Adrenal gland (tissue), 12 donors: ENCODE data around the gene IMPG1. TPM values are rescaled to one million over a fixed set of nuclear protein-coding genes. Genes with fewer than 3 reads are reported as not detected.

Source experiments
- DNase-seq, 7 donors: peaks; one replicate each; pipeline ENCODE4 v3.0.0-alpha.2; 2019 to 2020
- H3K27ac ChIP-seq, 5 donors: fragments of 200-600 bp; sonication (generic) in 4 of 5; 1 replicate in 3 of 5; 2 replicates in 2 of 5; pipeline versions ENCODE4 v1.5.1 to v1.8.0; 2016 to 2020; ENCODE audit warnings: mild to moderate bottlenecking in 1 of 5
- H3K27me3 ChIP-seq: fragments of 200-600 bp; 2 replicates; pipeline ENCODE4 v1.8.0; 2021
- H3K36me3 ChIP-seq, 2 donors: fragments of 200-600 bp; replicated peaks in 1 of 2; 1 replicate in 1 of 2; 2 replicates in 1 of 2; pipeline versions ENCODE4 v1.5.1 to v1.8.0; 2018 to 2022
- H3K4me1 ChIP-seq, 2 donors: fragments of 200-600 bp; replicated peaks in 1 of 2; 1 replicate in 1 of 2; 2 replicates in 1 of 2; pipeline versions ENCODE4 v1.5.1 to v1.8.0; 2018 to 2021
- H3K4me3 ChIP-seq, 4 donors: fragments of 200-600 bp; sonication (generic) in 3 of 4; one replicate each; pipeline ENCODE4 v1.5.1; 2016 to 2018
- H3K9me3 ChIP-seq, 3 donors: fragments of 200-600 bp; sonication (generic) in 1 of 3; replicated peaks in 1 of 3; 1 replicate in 2 of 3; 2 replicates in 1 of 3; pipeline versions ENCODE4 v1.5.1 to v1.8.0; 2016 to 2021
- POLR2A ChIP-seq, 2 donors: fragments of 450-650 bp; IDR thresholded peaks; one replicate each; pipeline ENCODE4 v1.6.1; 2017; ENCODE audit warnings: antibody characterized with exemption in 2 of 2, mild to moderate bottlenecking in 2 of 2, moderate library complexity in 1 of 2
- WGBS, 4 donors: extraction: QIAGEN DNeasy Blood & Tissue Kit in 2 of 4; methylation state at CpG; one replicate each; pipeline versions ENCODE4 v1.1.5 to v1.1.7; 2013 to 2017; 5-methylcytosine and 5-hydroxymethylcytosine counted together
- intact Hi-C, 2 donors: fragments of 100-400 bp; cut with DNase I; formaldehyde crosslinking; loops; one replicate each; pipeline versions ENCODE4 v1.14.1 to v1.15.0; 2022 to 2023
- polyA plus RNA-seq, 3 donors: library from polyadenylated mRNA; stranded (reverse); fragments of 200-250 nt in 2 of 3; fragments of 350-450 nt in 1 of 3; fragmentation: Illumina TruSeq in 1 of 3; extraction: RNeasy Lipid Tissue Mini Kit (QIAGEN cat#74804) in 1 of 3; gene quantifications; one replicate each; pipeline ENCODE4 v1.2.3, GENCODE V29; 2013 to 2014
- total RNA-seq, 9 donors: library from RNA; depleted of rRNA in 4 of 9; stranded (reverse); fragments of >200 nt in 4 of 9; fragments of 120-200 nt in 1 of 9; fragmentation: NEBNext Ultra II Directional in 1 of 9; extraction: Animal tissue kit (Norgen Biotek cat#: 25700) in 1 of 9; gene quantifications; one replicate each; pipeline versions ENCODE4 v1.1.0 to v1.2.4, GENCODE V29; 2013 to 2023
- TF ChIP-seq, protein P1 (sequence below), 6 experiments: fragments of 450-650 bp in 4 of 6; fragments of 200-600 bp in 2 of 6; sonication (generic) in 1 of 6; IDR thresholded peaks; 1 replicate in 5 of 6; 2 replicates in 1 of 6; pipeline versions ENCODE4 v1.5.1 to v1.8.0; 2016 to 2021; ENCODE audit warnings: antibody characterized with exemption in 6 of 6, mild to moderate bottlenecking in 2 of 6, moderate library complexity in 1 of 6
- donor health status: healthy with polysubstance abuse.
- donor health status: Bipolar disorder and iron deficiency.
- donor health status: DM: yes; HTN: yes; CAD: no.
- donor health status: DM: no; HTN: no; CAD: no.
- donor health status: DM: no; HTN: no; CAD: no.
- donor health status: DM: yes; HTN: yes; CAD: no.

IMPG1 gene
- total and polyA plus RNA-seq, 12 donors = 0.06 TPM; not detected in 11

DNA sequence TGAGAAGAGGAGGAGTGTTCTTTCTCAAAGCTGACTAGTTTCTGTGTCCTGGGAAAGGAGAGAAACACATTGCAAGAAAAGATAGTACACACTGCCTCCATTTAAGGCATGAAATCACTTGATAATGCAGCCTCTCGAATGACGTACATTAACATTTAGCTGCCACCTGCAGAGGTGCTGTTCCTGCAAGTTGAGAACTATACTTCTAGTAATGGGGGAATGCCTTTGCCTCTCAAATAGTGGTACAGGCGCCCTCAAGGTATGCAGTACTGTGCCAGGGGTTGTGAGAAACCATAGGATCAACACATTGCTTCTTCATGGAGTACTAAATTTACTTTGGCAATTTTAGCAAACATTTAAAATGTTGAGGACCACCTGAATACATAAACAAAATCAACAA lies 20.1 kb downstream of the IMPG1 start:
- 27 to 66% (median 48%) methylated on average over 3 of the region's 3 CpGs for WGBS, 4 donors
- Histone ChIP-seq H3K4me3 (no peak overlapping the region), H3K27me3 (no peaks in the 10 kb centered on the region), H3K36me3 (no peaks in the 10 kb centered on the region), H3K27ac (no peak overlapping the region), H3K9me3 (no peaks in the 10 kb centered on the region), H3K4me1 (no peaks in the 10 kb centered on the region)
- DNase-seq = no peak
- intact Hi-C loops = no loop called here
- TF ChIP-seq, protein P1, sequence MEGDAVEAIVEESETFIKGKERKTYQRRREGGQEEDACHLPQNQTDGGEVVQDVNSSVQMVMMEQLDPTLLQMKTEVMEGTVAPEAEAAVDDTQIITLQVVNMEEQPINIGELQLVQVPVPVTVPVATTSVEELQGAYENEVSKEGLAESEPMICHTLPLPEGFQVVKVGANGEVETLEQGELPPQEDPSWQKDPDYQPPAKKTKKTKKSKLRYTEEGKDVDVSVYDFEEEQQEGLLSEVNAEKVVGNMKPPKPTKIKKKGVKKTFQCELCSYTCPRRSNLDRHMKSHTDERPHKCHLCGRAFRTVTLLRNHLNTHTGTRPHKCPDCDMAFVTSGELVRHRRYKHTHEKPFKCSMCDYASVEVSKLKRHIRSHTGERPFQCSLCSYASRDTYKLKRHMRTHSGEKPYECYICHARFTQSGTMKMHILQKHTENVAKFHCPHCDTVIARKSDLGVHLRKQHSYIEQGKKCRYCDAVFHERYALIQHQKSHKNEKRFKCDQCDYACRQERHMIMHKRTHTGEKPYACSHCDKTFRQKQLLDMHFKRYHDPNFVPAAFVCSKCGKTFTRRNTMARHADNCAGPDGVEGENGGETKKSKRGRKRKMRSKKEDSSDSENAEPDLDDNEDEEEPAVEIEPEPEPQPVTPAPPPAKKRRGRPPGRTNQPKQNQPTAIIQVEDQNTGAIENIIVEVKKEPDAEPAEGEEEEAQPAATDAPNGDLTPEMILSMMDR (IDR thresholded peaks at IDR 0.05) = no peak
- no peak for TF ChIP-seq POLR2A (IDR thresholded peaks at IDR 0.05)

DNA sequence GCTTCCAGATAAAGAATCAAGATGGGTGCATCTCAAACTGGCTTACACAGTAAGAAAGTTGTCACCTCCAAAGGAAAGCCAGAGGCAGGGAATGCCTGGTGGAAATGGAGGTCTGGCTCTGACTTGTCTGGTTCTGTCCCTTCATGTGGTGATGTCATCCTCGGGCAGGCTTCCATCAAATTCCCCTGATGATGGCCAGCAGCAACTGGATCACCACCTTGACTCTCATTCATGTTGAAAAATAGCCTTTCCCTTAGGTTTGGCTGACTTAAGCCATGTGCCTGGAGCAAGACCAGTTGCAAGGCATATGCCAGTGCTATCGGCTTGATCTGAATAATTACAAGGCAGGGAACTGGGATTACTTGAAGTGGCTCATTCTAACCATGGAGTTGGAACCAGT lies 28.8 kb downstream of the IMPG1 start:
- 61 to 77% (median 73%) methylated on average over 2 of the region's 2 CpGs for WGBS, 4 donors
- no peaks in the 10 kb centered on the region for H3K36me3 ChIP-seq
- no peak overlapping the region for H3K27ac ChIP-seq

DNA sequence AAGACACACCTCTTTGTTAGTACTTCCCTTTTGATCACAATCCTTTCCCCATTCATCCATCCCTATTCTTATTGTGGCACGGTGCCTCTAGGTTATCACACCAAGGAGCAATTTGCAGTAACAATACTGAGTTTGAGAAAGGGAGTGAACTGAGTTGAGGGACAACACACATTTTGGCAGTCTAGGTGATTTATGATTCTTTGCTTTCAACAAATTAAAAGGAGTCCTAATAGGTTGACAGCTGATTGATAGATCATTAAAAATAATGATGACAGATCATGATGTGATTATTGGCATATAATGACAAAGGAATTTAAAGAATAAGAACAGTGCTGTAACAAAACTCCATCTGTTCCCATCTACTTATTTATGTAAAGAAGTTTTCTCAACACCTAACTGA lies 36.7 kb downstream of the IMPG1 start:
- Histone ChIP-seq H3K36me3 (no peaks in the 10 kb centered on the region), H3K27me3 (no peaks in the 10 kb centered on the region), H3K9me3 (no peaks in the 10 kb centered on the region), H3K4me3 (no peak overlapping the region), H3K4me1 (no peaks in the 10 kb centered on the region), H3K27ac (no peak overlapping the region)
- DNase-seq = no peak
- TF ChIP-seq POLR2A (IDR thresholded peaks at IDR 0.05) = no peak
- TF ChIP-seq, protein P1 (IDR thresholded peaks at IDR 0.05) = no peak
- 33 to 37% (median 33%) methylated on average over 1 of the region's 1 CpG for WGBS, 4 donors
- intact Hi-C loops = no loop called here

More for the DNA sequence above, 28.8 kb downstream of the IMPG1 start:
- TF ChIP-seq, protein P1 (IDR thresholded peaks at IDR 0.05) = no peak
- no peak for TF ChIP-seq POLR2A (IDR thresholded peaks at IDR 0.05)
- no peak overlapping the region for H3K4me3 ChIP-seq
- H3K9me3 ChIP-seq = no peaks in the 10 kb centered on the region
- intact Hi-C loops = no loop called here
- DNase-seq = no peak
- no peaks in the 10 kb centered on the region for H3K27me3 ChIP-seq
- no peaks in the 10 kb centered on the region for H3K4me1 ChIP-seq

DNA sequence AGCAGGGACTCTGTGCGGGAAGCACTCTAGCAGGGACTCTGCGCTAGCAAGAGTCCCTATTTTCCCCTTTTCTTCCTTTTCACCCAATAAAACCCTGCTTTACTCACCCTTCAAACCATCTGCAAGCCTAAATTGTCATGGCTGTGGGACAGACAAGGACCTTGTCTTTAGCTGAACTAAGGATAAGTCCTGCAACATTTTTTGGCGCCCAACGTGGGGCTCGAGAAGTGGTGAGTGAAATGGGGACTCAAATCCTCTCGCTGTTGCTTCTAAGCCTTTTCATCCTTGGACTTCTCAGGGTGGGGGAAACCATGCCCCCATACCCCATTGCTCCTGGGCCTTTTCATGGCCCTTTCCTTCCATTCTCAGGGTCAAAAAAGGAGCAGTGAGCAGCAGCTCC lies 46.4 kb downstream of the IMPG1 start:
- Histone ChIP-seq H3K36me3 (no peaks in the 10 kb centered on the region), H3K4me1 (no peaks in the 10 kb centered on the region), H3K4me3 (no peak overlapping the region), H3K27ac (no peak overlapping the region), H3K9me3 (peaks cover 0 to 27% (median 25%) of the 10 kb centered on the region in 3 donors), H3K27me3 (no peaks in the 10 kb centered on the region)
- intact Hi-C loops = no loop called here
- no peak for DNase-seq
- 88 to 94% (median 90%) methylated on average over 6 of the region's 6 CpGs for WGBS, 4 donors
- TF ChIP-seq, protein P1 (IDR thresholded peaks at IDR 0.05) = no peak
- TF ChIP-seq POLR2A (IDR thresholded peaks at IDR 0.05) = no peak
